H1 (cell line): ENCODE data around the gene PEAK1.

Experiments used
- CTCF ChIP-seq, 3 experiments: IDR thresholded peaks; 1 replicate in 2 of 3; 2 replicates in 1 of 3; pipeline versions ENCODE4 v1.5.1 to v1.6.1; 2011; ENCODE audit warnings: low read length in 3 of 3, mild to moderate bottlenecking in 3 of 3, inconsistent platforms in 2 of 3, low read depth in 1 of 3, moderate library complexity in 1 of 3; ENCODE audit not compliant: insufficient read depth in 1 of 3; ENCODE audit errors: control extremely low read depth in 1 of 3
- EZH2 ChIP-seq: fragments of 200-600 bp; sonication (generic); IDR thresholded peaks from 2 replicates; pipeline ENCODE4 v1.7.1; 2012; ENCODE audit warnings: low read depth, mild to moderate bottlenecking, moderate library complexity, low read length, inconsistent platforms; ENCODE audit not compliant: severe bottlenecking
- JUN ChIP-seq: IDR thresholded peaks from 2 replicates; pipeline ENCODE4 v1.6.1; 2011; ENCODE audit warnings: low read depth, mild to moderate bottlenecking, improper control_type of control experiment, low read length
- POLR2A ChIP-seq, 2 experiments: IDR thresholded peaks; 1 replicate in 1 of 2; 2 replicates in 1 of 2; pipeline ENCODE4 v1.6.1; 2011; ENCODE audit warnings: low read depth in 2 of 2, low read length in 2 of 2, mild to moderate bottlenecking in 2 of 2; ENCODE audit errors: control extremely low read depth in 1 of 2
- POLR2AphosphoS5 ChIP-seq: IDR thresholded peaks from 2 replicates; pipeline ENCODE4 v1.6.1; 2011; ENCODE audit warnings: low read depth, low read length
- RAD21 ChIP-seq, 2 experiments: IDR thresholded peaks in 1 of 2; conservative IDR thresholded peaks in 1 of 2; 2 replicates each; pipeline ENCODE4 v1.6.1; 2011; ENCODE audit warnings: low read depth in 2 of 2, low read length in 2 of 2, improper control_type of control experiment in 1 of 2, inconsistent platforms in 1 of 2, mild to moderate bottlenecking in 1 of 2, moderate library complexity in 1 of 2
- RNF2 ChIP-seq: fragments of 200-900, 300-1000 bp; sonication (generic); IDR thresholded peaks from 2 replicates; pipeline ENCODE4 v1.7.1; 2016; ENCODE audit warnings: borderline replicate concordance, low read depth, mild to moderate bottlenecking, antibody characterized with exemption, low read length; ENCODE audit not compliant: poor library complexity, severe bottlenecking; ENCODE audit errors: missing control alignments
- TCF12 ChIP-seq: IDR thresholded peaks from 2 replicates; pipeline ENCODE4 v1.6.1; 2011; ENCODE audit warnings: low read depth, mild to moderate bottlenecking, low read length
- YY1 ChIP-seq: IDR thresholded peaks from 2 replicates; pipeline ENCODE4 v1.6.1; 2011; ENCODE audit warnings: low read depth, mild to moderate bottlenecking, low read length

DNA sequence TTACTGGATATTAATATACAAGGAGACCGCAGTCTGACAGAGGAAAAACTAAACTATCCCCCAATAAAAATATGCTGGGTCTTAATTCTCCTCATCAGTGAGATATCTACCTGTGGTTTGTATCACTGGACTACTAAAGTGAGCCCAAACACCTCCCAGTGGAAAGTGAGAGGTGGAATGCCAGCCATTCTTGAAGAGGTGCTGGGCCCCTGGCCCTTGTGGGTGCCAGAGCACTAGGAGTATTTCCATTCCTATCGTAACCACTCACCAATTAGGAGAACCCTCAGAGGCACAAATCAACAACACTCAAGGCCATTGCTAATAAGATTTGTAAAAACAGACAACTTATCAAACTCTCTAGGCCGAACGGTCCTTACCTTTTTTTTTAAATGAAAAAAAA, 227.5 kb downstream of the PEAK1 start:
- TF ChIP-seq YY1 (no peak), POLR2AphosphoS5 (no peak), CTCF (IDR thresholded peaks at IDR 0.05; ENCODE audit: control extremely low read depth in 1 of 3, insufficient read depth in 1 of 3, low read depth in 1 of 3, low read length in 3 of 3) (no peak), RAD21 (IDR thresholded peaks at IDR 0.05 in 1 of 2, conservative IDR thresholded peaks at IDR 0.05 in 1 of 2; ENCODE audit: low read depth in 2 of 2, low read length in 2 of 2) (no peak), POLR2A (IDR thresholded peaks at IDR 0.05; ENCODE audit: control extremely low read depth in 1 of 2, low read depth in 2 of 2, low read length in 2 of 2) (no peak), EZH2 (no peak), JUN (no peak), TCF12 (no peak), RNF2 (no peak)
